ENCODE data around the gene MACROD2. TPM values are rescaled to one million over a fixed set of nuclear protein-coding genes. Genes with fewer than 3 reads are reported as not detected.

Gene MACROD2
- total and polyA plus RNA-seq, 2 of the 4 experiments (the other 2 are of a cell fraction) = not detected

DNA sequence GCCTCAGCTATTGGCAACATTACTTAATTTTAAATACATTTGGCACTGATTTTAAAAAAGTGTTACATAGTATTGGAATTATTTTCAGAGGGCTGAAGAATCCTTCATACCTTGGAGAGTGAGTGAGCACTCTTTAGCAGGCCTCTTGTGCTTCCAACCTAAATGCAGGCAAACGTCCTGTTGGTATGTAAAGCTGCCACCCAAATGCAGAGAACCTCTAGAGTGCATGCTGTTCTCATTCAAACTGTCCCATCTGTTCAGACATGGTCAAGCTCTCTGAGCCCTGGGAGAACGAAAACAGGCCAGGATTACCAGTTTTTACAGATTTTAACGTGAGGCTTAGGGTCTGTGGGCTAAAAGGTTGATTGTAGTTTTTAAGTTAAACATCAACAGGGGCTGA is 720.1 kb downstream of the MACROD2 start:
- Histone ChIP-seq H3K27ac (ENCODE audit: insufficient read depth, low read length) (no peak overlapping the region), H2BK5ac (ENCODE audit: low read depth, low read length, poor library complexity, severe bottlenecking) (no peak overlapping the region), H3K9me3 (ENCODE audit: control insufficient read depth, insufficient read depth, low read length) (no peaks in the 10 kb centered on the region), H2BK120ac (ENCODE audit: low read depth, low read length) (no peak overlapping the region), H3K14ac (replicated peaks; ENCODE audit: low read depth, low read length) (no peak overlapping the region), H3K36me3 (ENCODE audit: control insufficient read depth, insufficient read depth, low read length) (no peaks in the 10 kb centered on the region), H2BK15ac (ENCODE audit: low read depth, low read length) (no peak overlapping the region), H3K4me3 (ENCODE audit: insufficient read depth, low read depth, low read length) (no peak overlapping the region), H3K27me3 (ENCODE audit: control insufficient read depth, insufficient read depth, low read length) (no peaks in the 10 kb centered on the region), H3K9ac (ENCODE audit: low read depth, low read length) (no peak overlapping the region), H4K8ac (ENCODE audit: low read depth in 2 of 2, low read length in 2 of 2) (no peak overlapping the region), H4K20me1 (ENCODE audit: insufficient read depth, low read length) (no peaks in the 10 kb centered on the region), H3K4me2 (ENCODE audit: low read depth, low read length) (no peak overlapping the region), H2AK5ac (ENCODE audit: low read depth, low read length) (no peak overlapping the region), H2AK9ac (replicated peaks; ENCODE audit: low read depth, low read length, poor library complexity) (no peak overlapping the region), H3K23ac (ENCODE audit: low read depth, low read length) (no peak overlapping the region), H3K56ac (ENCODE audit: extremely low read depth, insufficient read depth, low read length) (no peak overlapping the region), H3K4me1 (ENCODE audit: control insufficient read depth, insufficient read depth, low read length) (no peaks in the 10 kb centered on the region), H3K4ac (ENCODE audit: low read depth, low read length) (no peak overlapping the region), H3K79me1 (ENCODE audit: low read depth in 1 of 2, low read length in 2 of 2) (no peaks in the 10 kb centered on the region), H4K5ac (ENCODE audit: low read depth, low read length) (no peak overlapping the region), H4K91ac (ENCODE audit: insufficient read depth, low read depth, low read length) (no peak overlapping the region), H3K18ac (ENCODE audit: low read depth, low read length) (no peak overlapping the region), H2AFZ (replicated peaks; ENCODE audit: low read length, poor library complexity) (no peak overlapping the region), H3K9me1 (ENCODE audit: insufficient read depth, low read length) (no peaks in the 10 kb centered on the region), H2BK20ac (ENCODE audit: low read depth, low read length) (no peak overlapping the region)
- no peak for TF ChIP-seq MAZ (IDR thresholded peaks at IDR 0.05; ENCODE audit: borderline replicate concordance, low read depth, low read length)
- TF ChIP-seq, protein P1, sequence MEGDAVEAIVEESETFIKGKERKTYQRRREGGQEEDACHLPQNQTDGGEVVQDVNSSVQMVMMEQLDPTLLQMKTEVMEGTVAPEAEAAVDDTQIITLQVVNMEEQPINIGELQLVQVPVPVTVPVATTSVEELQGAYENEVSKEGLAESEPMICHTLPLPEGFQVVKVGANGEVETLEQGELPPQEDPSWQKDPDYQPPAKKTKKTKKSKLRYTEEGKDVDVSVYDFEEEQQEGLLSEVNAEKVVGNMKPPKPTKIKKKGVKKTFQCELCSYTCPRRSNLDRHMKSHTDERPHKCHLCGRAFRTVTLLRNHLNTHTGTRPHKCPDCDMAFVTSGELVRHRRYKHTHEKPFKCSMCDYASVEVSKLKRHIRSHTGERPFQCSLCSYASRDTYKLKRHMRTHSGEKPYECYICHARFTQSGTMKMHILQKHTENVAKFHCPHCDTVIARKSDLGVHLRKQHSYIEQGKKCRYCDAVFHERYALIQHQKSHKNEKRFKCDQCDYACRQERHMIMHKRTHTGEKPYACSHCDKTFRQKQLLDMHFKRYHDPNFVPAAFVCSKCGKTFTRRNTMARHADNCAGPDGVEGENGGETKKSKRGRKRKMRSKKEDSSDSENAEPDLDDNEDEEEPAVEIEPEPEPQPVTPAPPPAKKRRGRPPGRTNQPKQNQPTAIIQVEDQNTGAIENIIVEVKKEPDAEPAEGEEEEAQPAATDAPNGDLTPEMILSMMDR (conservative IDR thresholded peaks at IDR 0.05; ENCODE audit: low read depth, low read length) = no peak
- no peak for TF ChIP-seq RCOR1 (IDR thresholded peaks at IDR 0.05; ENCODE audit: insufficient replicate concordance, low read length)
- no peak for TF ChIP-seq NFE2L2 (IDR thresholded peaks at IDR 0.05; ENCODE audit: low read depth, low read length)
- no peak for TF ChIP-seq SMC3 (IDR thresholded peaks at IDR 0.05; ENCODE audit: low read depth, low read length)
- no peak for TF ChIP-seq FOS (IDR thresholded peaks at IDR 0.05; ENCODE audit: low read depth, low read length)
- TF ChIP-seq, protein P2, sequence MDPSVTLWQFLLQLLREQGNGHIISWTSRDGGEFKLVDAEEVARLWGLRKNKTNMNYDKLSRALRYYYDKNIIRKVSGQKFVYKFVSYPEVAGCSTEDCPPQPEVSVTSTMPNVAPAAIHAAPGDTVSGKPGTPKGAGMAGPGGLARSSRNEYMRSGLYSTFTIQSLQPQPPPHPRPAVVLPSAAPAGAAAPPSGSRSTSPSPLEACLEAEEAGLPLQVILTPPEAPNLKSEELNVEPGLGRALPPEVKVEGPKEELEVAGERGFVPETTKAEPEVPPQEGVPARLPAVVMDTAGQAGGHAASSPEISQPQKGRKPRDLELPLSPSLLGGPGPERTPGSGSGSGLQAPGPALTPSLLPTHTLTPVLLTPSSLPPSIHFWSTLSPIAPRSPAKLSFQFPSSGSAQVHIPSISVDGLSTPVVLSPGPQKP (IDR thresholded peaks at IDR 0.05; ENCODE audit: borderline replicate concordance, low read depth, low read length) = no peak
- no peak for TF ChIP-seq POLR2A (IDR thresholded peaks at IDR 0.05; ENCODE audit: low read depth, low read length)
- no peak for TF ChIP-seq CEBPB (IDR thresholded peaks at IDR 0.05; ENCODE audit: low read depth, low read length)
- TF ChIP-seq BHLHE40 (IDR thresholded peaks at IDR 0.05; ENCODE audit: low read depth, low read length) = no peak
- no peak for TF ChIP-seq RFX5 (IDR thresholded peaks at IDR 0.05; ENCODE audit: low read depth, low read length)
- no peak for TF ChIP-seq MXI1 (IDR thresholded peaks at IDR 0.05; ENCODE audit: borderline replicate concordance, low read depth, low read length)
- TF ChIP-seq RAD21 (IDR thresholded peaks at IDR 0.05; ENCODE audit: low read length) = no peak
- TF ChIP-seq MAFK (IDR thresholded peaks at IDR 0.05; ENCODE audit: low read depth, low read length) = no peak
- TF ChIP-seq CHD1 (IDR thresholded peaks at IDR 0.05; ENCODE audit: low read depth, low read length) = no peak
- TF ChIP-seq, protein P3, sequence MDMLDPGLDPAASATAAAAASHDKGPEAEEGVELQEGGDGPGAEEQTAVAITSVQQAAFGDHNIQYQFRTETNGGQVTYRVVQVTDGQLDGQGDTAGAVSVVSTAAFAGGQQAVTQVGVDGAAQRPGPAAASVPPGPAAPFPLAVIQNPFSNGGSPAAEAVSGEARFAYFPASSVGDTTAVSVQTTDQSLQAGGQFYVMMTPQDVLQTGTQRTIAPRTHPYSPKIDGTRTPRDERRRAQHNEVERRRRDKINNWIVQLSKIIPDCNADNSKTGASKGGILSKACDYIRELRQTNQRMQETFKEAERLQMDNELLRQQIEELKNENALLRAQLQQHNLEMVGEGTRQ (IDR thresholded peaks at IDR 0.05; ENCODE audit: low read depth, low read length) = no peak
- POLR2A ChIA-PET (ENCODE audit: unreplicated experiment) = no interaction called here
- intact Hi-C loops (cut with micrococcal nuclease) = no loop called here
- BruUV-seq (replicated peaks) = no TSS peak
- DNase-seq = no peak
- no peak for ATAC-seq (ENCODE audit: low read depth)
- WGBS, 2 experiments (ENCODE audit: extremely low coverage in 2 of 2, insufficient read length in 1 of 2) = 44% methylated on average over 1 of the region's 3 CpGs; no CpG with 5 or more reads in 1 of the 2 experiments
- dilution Hi-C loops (cut with HindIII; ENCODE audit: low sequenced_read_pairs, unreplicated experiment) = no loop called here
- in situ Hi-C loops (cut with MboI; ENCODE audit: low sequenced_read_pairs) = no loop called here
- CTCF ChIA-PET = no interaction called here

Measured in IMR-90 (cell line).